Stimulated activated effector memory CD8-positive, alpha-beta T cell treated with anti-CD3 and anti-CD28 coated beads, Interleukin-12 subunit alpha, Interleukin-12 subunit beta, amount 100 ng/mL, for 72 hours (primary cell): Measurements from ENCODE around the gene ANKRD29.
"Not testable (repeated sequence)": the region's sequence is repeated elsewhere in the genome, so short reads cannot be mapped to it uniquely, and the experiment has no call there.

ENCODE experiments used
- ATAC-seq: fragments of 150-1000 bp; cut with Tn5 transposase; 2 replicates; pipeline ENCODE4 v1.10.0; 2021
- DNase-seq, 2 donors: peaks; one replicate each; pipeline ENCODE4 v3.0.0; 2021 to 2022; ENCODE audit warnings: low spot score in 2 of 2
- H3K27ac Mint-ChIP-seq: one replicate; pipeline ENCODE4 v1.8.0; 2022; ENCODE audit warnings: mild to moderate bottlenecking, mixed read lengths
- H3K36me3 Mint-ChIP-seq: one replicate; pipeline ENCODE4 v1.8.0; 2022; ENCODE audit warnings: mild to moderate bottlenecking, mixed read lengths
- H3K4me1 Mint-ChIP-seq: one replicate; pipeline ENCODE4 v1.8.0; 2022; ENCODE audit warnings: mixed read lengths
- H3K4me3 Mint-ChIP-seq: one replicate; pipeline ENCODE4 v1.8.0; 2022; ENCODE audit warnings: mild to moderate bottlenecking, mixed read lengths
- H3K9me3 Mint-ChIP-seq: one replicate; pipeline ENCODE4 v1.8.0; 2022; ENCODE audit warnings: mixed read lengths

ANKRD29 gene

DNA sequence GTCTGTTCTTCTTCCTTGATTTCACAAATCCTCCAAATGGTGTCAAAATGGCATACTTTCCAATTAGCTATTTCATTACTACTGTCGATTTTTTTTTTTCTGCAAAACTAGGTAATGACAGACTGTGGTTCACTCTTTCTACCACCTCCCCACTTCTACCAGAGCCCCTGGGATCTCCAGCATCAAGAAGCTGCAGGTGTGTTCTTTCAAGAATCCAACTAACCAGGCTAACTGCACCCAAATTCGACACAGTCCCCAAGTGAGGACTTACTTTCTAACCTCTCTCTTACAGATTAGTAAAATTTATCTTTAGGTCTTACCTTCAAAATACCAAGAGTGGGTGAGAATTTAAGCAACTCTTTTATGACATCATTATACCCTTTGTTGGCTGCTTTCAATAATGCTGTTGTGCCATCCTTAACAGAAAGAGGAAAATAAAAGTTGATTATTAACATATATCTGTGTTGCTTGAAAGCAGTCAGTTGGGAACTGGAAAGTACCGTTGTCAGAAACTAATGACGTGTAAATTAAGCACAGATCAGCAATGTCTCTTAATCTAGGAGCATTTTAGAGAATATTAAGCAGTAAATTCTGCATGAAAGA is 45.2 kb downstream of the ANKRD29 start:
- Mint-ChIP-seq H3K36me3 (no peaks in the 10 kb centered on the region), H3K27ac (no peak overlapping the region), H3K9me3 (no peaks in the 10 kb centered on the region), H3K4me1 (peaks cover 18% of the 10 kb centered on the region), H3K4me3 (no peak overlapping the region)
- no peak for DNase-seq
- no peak for ATAC-seq

DNA sequence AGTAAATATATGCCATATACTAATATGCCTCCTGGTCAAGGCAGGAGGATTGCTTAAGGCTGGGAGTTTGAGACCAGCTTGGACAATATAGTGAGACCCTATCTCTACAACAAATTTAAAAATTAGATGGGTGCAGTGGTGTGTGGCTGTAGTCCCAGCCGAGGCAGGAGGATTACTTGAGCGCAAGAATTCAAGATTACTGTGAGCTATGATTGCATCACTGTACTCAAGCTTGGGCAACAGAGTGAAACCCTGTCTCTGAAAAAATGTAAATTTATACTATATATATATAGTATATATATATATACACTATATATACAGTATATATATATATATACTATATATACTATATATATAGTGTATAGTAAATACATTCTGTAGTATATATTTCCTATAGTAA is 46.5 kb downstream of the ANKRD29 start:
- Mint-ChIP-seq H3K9me3 (no peaks in the 10 kb centered on the region), H3K4me3 (no peak overlapping the region), H3K36me3 (no peaks in the 10 kb centered on the region), H3K27ac (no peak overlapping the region), H3K4me1 (peaks cover 12% of the 10 kb centered on the region)
- DNase-seq, result no peak
- no peak for ATAC-seq

DNA sequence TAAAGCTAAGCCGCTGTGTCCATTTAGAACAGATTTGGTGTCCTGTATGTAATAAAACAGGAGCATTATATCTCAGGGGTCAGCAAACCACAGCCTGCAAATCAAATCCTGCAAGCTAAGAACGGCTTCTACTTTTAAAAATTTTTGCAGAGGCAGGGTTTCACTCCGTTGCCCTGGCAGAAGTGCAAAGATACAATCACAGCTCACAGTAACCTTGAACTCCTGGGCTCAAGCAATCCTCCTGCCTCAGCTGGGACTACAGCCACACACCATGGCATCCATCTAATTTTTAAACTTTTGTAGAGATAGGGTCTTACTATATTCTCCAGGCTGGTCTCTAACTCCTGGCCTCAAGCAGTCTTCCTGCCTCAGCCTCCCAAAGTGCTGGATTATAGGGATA is 47.8 kb downstream of the ANKRD29 start:
- Mint-ChIP-seq H3K27ac (no peak overlapping the region), H3K4me1 (peaks cover 12% of the 10 kb centered on the region)
- ATAC-seq, result no peak

DNA sequence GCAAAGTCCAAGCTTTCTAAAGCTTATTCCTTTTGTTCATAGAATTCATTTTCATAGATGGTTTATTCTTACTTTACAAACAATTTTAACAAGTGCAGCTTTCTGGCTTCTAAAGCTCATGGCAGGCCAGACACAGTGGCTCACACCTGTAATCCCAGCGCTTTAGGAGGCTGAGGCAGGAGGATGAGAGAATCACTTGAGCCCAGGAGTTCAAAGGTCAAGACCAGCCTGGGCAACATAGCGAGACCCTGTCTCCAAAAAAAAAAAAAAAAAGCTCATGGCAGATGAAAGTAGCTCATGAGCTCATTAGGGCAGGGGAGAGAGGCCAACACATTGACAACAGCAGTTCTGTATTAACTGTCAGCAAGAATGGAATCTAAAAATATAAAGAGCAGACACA is 48.3 kb downstream of the ANKRD29 start:
- no peaks in the 10 kb centered on the region for H3K36me3 Mint-ChIP-seq
- DNase-seq (no peak), ATAC-seq (no peak)
- H3K4me3 Mint-ChIP-seq, result no peak overlapping the region
- H3K27ac Mint-ChIP-seq, result no peak overlapping the region
- H3K9me3 Mint-ChIP-seq, result no peaks in the 10 kb centered on the region
- peaks cover 9% of the 10 kb centered on the region for H3K4me1 Mint-ChIP-seq

More for the DNA sequence above, 47.8 kb downstream of the ANKRD29 start:
- no peak for DNase-seq
- Mint-ChIP-seq H3K4me3 (no peak overlapping the region), H3K9me3 (no peaks in the 10 kb centered on the region), H3K36me3 (no peaks in the 10 kb centered on the region)

DNA sequence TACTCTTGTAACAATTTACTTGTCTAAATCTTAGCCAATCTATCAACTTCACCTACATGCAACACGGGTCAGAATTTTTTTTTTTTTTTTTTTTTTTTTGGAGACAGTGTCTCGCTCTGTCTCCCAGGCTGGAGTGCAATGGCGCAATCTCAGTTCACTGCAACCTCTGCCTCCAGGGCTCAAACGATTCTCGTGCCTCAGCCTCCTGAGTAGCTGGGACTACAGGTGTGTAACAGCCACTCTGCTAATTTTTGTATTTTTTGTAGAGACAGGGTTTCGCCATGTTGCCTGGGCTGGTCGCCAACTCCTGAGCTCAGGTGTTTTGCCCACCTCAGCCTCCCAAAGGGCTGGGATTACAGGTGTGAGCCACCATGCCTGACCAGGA is 49.6 kb downstream of the ANKRD29 start:
- not testable (repeated sequence) for ATAC-seq, H3K4me3 Mint-ChIP-seq, H3K4me1 Mint-ChIP-seq, H3K36me3 Mint-ChIP-seq, DNase-seq, H3K27ac Mint-ChIP-seq, H3K9me3 Mint-ChIP-seq

DNA sequence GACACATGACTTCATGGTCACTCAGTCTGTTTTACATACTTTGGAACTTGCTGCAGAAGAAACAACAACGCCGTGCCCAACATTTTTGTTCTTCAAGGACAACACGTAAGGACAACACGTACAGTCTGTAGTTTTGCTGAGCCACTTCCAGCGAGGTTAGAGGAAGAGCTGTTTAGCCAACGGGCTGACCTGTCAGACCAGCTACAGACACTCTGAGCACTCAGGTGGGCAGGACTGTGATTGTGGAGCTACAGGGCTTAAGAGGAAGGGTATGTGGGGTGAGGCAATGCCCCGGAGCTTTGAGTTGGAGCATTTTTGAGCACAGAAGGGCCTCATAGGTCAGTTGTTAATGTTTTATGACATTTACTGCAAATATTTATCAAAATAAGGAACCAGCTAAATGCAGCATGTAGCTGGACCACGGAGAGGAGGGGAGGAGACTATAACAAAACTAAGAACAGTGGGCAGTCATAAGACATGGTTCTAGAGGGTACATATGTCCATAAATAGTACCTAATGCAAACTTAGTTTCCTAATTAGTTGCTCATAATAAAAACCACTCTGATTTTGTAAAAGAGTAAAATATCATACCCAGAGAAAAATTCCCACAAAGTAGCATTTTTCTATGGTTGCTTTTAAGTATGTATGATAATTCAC is 50.1 kb downstream of the ANKRD29 start:
- no peaks in the 10 kb centered on the region for H3K36me3 Mint-ChIP-seq
- H3K9me3 Mint-ChIP-seq, result no peaks in the 10 kb centered on the region
- ATAC-seq (no peak), DNase-seq (no peak)
- no peaks in the 10 kb centered on the region for H3K4me1 Mint-ChIP-seq
- no peak overlapping the region for H3K27ac Mint-ChIP-seq
- H3K4me3 Mint-ChIP-seq, result no peak overlapping the region

DNA sequence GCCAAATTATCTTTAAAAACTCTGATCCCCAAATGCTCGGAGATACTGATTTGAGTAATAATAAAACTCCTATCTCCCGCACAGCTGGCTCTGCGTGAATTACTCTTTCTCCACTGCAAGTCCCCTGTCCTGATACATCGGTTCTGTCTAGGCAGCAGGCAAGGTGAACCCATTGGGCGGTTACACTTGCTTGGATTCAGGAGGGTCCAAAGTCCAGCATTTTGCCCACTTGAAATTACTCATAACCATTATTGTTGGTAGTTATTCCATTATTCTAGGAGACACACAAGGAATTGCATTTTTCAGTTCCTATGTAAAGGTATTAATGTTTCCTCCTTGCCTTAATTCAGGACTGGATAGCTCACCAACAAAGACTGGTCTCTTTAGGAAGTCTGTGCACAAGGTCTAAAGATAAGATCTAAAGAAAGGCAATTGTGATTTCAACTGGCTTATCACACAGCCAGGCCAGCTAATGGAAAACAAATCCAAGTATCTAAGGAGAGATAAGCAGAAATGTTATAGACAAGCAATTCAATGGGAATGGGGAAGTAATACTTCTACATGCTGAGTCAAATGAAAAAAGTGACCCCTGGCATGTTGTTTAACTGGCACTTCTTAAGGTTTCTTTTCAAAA is 53.2 kb downstream of the ANKRD29 start:
- Mint-ChIP-seq H3K4me1 (no peaks in the 10 kb centered on the region), H3K9me3 (no peaks in the 10 kb centered on the region), H3K27ac (no peak overlapping the region), H3K4me3 (no peak overlapping the region), H3K36me3 (no peaks in the 10 kb centered on the region)
- ATAC-seq, result no peak
- DNase-seq, result no peak

DNA sequence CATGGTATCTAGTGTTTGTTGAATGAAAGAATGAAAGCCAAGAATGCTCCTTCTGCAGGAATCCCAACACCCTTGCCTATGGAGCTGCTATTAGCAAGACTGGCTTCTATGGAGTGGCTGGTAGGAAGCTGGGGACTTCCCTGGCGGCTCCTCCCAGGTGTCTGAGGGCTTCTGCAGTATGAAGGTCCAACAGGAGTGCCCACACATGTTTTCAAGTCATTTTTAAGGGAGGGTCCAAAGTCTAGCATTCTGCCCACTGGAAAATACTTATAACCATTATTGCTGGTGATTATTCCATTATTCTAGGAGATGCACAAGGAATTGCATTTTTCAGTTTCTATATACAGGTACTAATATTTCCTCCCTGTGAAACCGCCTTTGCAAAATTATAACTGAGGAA is 54.5 kb downstream of the ANKRD29 start:
- Mint-ChIP-seq H3K9me3 (no peaks in the 10 kb centered on the region), H3K27ac (no peak overlapping the region), H3K36me3 (no peaks in the 10 kb centered on the region), H3K4me3 (no peak overlapping the region), H3K4me1 (no peaks in the 10 kb centered on the region)
- DNase-seq (no peak), ATAC-seq (no peak)

DNA sequence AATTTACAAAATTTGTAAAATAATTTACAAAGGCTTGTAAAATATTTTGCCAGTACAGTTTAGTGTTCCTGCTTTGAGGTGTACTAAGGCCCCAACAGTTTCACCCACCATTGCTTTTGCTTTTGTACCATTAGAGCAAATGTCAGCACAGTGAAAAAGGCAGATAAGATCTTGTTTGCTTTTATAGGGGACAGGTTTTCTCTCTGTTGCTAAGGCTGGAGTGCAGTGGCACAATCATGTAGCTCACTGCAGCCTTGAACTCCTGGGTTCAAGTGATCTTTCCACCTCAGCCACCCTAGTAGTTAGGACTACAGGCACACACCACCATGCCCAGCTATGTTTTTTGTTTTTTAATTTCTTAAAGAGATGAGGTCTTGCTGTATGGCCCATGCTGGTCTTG is 56.8 kb downstream of the ANKRD29 start:
- ATAC-seq (no peak), DNase-seq (no peak)
- no peaks in the 10 kb centered on the region for H3K9me3 Mint-ChIP-seq
- no peaks in the 10 kb centered on the region for H3K36me3 Mint-ChIP-seq
- H3K4me3 Mint-ChIP-seq, result no peak overlapping the region
- H3K4me1 Mint-ChIP-seq, result no peaks in the 10 kb centered on the region
- H3K27ac Mint-ChIP-seq, result no peak overlapping the region

DNA sequence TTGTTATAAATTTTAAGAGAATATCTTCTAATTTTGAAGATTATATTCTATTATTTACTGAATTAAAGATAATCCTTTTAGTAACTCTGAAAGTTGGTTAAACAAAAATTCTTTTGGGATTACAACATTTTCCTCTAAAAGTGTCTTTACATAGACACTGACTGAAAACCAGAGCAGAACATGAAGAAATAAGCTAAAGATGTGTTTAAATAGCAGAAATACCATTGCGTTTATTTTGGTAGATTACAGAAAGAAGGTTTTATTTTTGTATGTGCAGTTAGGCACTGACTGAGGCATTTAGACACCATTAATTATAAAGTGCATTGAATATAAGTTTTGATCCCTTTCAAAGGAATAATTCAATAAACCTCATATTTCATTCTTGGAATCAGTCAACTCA is 62.9 kb downstream of the ANKRD29 start:
- Mint-ChIP-seq H3K4me1 (no peaks in the 10 kb centered on the region), H3K36me3 (no peaks in the 10 kb centered on the region), H3K27ac (no peak overlapping the region), H3K4me3 (no peak overlapping the region), H3K9me3 (no peaks in the 10 kb centered on the region)
- DNase-seq (no peak), ATAC-seq (no peak)

DNA sequence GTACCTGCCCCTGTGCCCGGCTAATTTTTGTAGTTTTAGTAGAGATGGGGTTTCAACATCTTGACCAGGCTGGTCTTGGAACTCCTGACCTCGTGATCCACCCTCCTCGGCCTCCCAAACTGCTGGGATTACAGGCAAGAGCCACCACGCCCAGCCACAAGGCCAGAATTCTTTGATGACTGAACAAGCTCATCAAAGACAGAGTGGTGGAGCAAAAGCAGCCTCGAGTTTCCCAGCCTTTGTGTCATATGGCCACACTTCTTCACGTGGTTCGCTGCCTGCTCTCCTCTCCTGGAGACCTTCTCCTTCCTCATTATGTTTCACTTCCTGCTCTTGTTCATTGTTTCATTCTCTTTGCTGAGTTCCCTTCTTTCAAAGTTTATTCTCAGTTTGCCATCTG is 66.5 kb downstream of the ANKRD29 start:
- no peak overlapping the region for H3K27ac Mint-ChIP-seq
- DNase-seq (no peak), ATAC-seq (no peak)
- H3K9me3 Mint-ChIP-seq, result no peaks in the 10 kb centered on the region
- no peak overlapping the region for H3K4me3 Mint-ChIP-seq
- H3K4me1 Mint-ChIP-seq, result peaks cover 13% of the 10 kb centered on the region
- no peaks in the 10 kb centered on the region for H3K36me3 Mint-ChIP-seq

DNA sequence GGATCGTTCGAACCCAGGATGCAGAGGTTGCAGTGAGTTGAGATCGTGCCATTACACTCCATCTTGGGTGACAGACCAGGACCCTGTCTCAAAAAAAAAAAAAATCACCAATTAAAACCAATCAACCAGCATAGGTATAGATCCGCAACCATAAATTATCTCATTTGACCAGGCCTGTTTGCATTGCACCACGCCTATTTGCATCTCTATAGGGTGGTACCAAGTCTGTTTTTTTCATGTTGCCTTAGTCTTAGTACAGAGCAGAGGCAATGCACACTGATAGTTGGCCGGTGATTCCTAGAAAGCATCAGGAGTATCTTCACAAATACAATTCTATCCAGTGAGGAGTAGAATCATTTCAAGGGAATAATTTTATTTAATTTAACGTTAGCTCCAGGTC is 67.1 kb downstream of the ANKRD29 start:
- Mint-ChIP-seq H3K36me3 (no peaks in the 10 kb centered on the region), H3K4me1 (peaks cover 13% of the 10 kb centered on the region)

DNA sequence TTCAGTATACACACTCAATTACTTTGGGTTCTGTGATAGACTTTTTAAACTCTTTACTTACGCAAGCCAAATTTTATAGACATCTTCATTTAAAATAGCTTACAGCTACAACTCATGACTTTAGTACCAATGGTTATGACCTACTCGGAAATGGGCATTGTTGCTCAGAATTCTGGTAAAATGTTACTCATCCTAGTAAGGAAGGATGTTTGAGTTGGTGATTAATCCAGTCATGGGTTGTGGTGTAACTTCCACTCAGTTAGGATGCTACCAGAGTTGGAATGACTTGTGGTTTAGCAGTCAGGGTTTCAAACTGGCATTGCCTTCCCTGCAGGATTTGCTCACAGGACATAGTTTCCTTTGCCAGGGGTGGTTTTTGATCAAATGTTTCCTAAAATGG is 69.0 kb downstream of the ANKRD29 start:
- DNase-seq (no peak), ATAC-seq (peak; percentile 90)
- H3K36me3 Mint-ChIP-seq, result no peaks in the 10 kb centered on the region
- H3K4me1 Mint-ChIP-seq, result peaks cover 13% of the 10 kb centered on the region
- peak overlapping the region; percentile 45 for H3K27ac Mint-ChIP-seq
- H3K9me3 Mint-ChIP-seq, result no peaks in the 10 kb centered on the region
- H3K4me3 Mint-ChIP-seq, result peak overlapping the region; percentile 21

More for the DNA sequence above, 67.1 kb downstream of the ANKRD29 start:
- Mint-ChIP-seq H3K9me3 (no peaks in the 10 kb centered on the region), H3K27ac (no peak overlapping the region), H3K4me3 (no peak overlapping the region)
- no peak for DNase-seq
- ATAC-seq, result no peak

DNA sequence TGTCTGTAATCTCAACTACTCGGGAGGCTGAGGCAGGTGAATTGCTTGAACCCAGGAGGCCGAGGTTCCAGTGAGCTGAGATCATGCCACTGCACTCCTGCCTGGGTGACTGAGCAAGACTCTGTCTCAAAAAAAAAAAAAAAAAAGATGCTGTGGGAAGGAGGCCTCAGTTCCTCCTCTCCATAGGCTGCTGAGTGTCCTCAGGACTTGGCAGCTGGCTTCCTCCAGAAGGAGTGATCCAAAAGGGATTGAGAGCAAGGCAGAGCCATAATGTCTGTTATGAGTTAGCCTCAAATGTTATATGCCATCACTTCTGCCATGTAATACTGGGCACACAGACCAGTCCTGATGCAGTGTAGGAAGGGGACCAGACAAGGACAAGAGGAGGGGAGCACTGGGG is 69.8 kb downstream of the ANKRD29 start:
- DNase-seq (no peak), ATAC-seq (no peak)
- H3K36me3 Mint-ChIP-seq, result no peaks in the 10 kb centered on the region
- no peak overlapping the region for H3K4me3 Mint-ChIP-seq
- peaks cover 13% of the 10 kb centered on the region for H3K4me1 Mint-ChIP-seq
- H3K27ac Mint-ChIP-seq, result peak overlapping the region; percentile 45
- no peaks in the 10 kb centered on the region for H3K9me3 Mint-ChIP-seq

DNA sequence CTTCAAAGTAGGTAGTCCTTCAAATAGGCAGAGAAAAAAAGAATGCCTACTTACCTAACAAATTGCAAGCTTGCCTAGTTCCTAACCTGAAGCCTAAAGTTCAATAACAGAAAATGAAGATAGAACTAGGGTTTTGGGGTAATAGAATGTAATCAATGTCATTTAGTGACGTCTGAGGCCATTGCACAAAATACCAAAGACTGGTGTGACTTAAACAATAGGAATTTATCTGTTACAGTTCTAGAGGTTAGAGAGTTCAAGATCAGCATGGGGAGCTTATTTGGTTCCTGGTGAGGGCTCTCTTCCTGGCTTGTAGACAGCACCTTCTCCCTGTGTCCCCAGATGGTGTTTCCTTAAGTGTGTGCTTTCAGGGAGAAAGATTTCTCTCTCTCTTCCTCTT is 71.7 kb downstream of the ANKRD29 start:
- H3K4me3 Mint-ChIP-seq, result no peak overlapping the region
- H3K36me3 Mint-ChIP-seq, result peaks cover 14% of the 10 kb centered on the region
- no peaks in the 10 kb centered on the region for H3K9me3 Mint-ChIP-seq
- DNase-seq, result no peak
- no peak for ATAC-seq
- no peak overlapping the region for H3K27ac Mint-ChIP-seq
- H3K4me1 Mint-ChIP-seq, result peaks cover 18% of the 10 kb centered on the region

DNA sequence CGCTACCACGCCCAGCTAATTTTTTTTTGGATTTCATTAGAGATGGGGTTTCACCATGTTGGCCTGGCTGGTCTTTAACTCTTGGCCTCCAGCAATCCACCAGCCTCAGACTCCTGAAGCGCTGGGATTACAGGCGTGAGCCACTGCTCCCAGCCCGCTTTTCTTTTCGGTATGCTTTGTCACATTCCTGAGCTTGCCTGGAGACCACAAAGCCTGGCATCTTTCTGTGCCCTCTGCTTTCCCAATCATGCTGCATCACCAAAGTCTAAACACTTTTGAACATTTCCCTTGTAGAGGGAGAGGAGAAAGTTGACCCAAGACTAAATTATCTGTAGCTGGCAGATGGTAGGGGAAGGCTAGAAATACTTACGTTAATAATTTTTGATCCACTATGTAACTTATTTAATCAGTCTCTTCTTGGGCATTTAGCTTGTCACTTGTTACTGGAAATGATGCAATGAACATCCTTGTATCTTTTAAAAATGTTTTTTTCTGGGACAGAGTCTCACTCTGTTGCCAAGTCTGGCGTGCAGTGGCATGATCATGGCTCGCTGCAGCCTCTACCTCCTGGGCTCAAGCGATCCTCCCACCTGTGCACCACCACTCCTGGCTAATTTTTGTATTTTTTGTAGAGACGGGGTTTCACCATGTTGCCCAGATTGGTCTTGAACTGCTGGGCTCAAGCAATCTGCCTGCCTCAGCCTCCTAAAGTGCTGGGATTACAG is 73.7 kb downstream of the ANKRD29 start:
- Mint-ChIP-seq H3K27ac (no peak overlapping the region), H3K36me3 (peaks cover 25% of the 10 kb centered on the region), H3K4me1 (peaks cover 29% of the 10 kb centered on the region), H3K9me3 (no peaks in the 10 kb centered on the region), H3K4me3 (no peak overlapping the region)
- DNase-seq (no peak), ATAC-seq (no peak)
